ENCODE data around the gene GLRX.
"Not testable (repeated sequence)": the region's sequence is repeated elsewhere in the genome, so short reads cannot be mapped to it uniquely, and the experiment has no call there.

GLRX gene

GRCh38 chr5:95836971-95837370 lies 14.4 kb upstream of the GLRX start:
- H3K4me3 ChIP-seq = not testable (repeated sequence)
- H3K27ac ChIP-seq = peak overlapping the region in 16 of 21 experiments; percentile 14 to 95 (median 89)

GRCh38 chr5:95836544-95836943 lies 14.0 kb upstream of the GLRX start:
- Histone ChIP-seq H3K4me3 (peak overlapping the region in 1 of 7 experiments; percentile 62), H3K27ac (peak overlapping the region in 18 of 21 experiments; percentile 14 to 95 (median 90))

- Histone ChIP-seq H3K4me3 (peak overlapping the region; percentile 17 to 62 (median 47)), H3K27ac (peak overlapping the region in 20 of 21 experiments; percentile 58 to 95 (median 90))
Measured at GRCh38 chr5:95835682-95836385, 13.3 kb upstream of the GLRX start.

GRCh38 chr5:95832664-95833063 lies 10.1 kb upstream of the GLRX start:
- no peak overlapping the region for H3K4me3 ChIP-seq
- H3K27ac ChIP-seq = no peak overlapping the region

- no peak overlapping the region for H3K4me3 ChIP-seq
Measured at GRCh38 chr5:95830226-95830625, 7.7 kb upstream of the GLRX start.

GRCh38 chr5:95827892-95828246 lies 5.3 kb upstream of the GLRX start:
- no peak overlapping the region for H3K27ac ChIP-seq
- no peak overlapping the region for H3K4me3 ChIP-seq

More at GRCh38 chr5:95830226-95830625, 7.7 kb upstream of the GLRX start:
- no peak overlapping the region for H3K27ac ChIP-seq

- H3K4me3 ChIP-seq = no peak overlapping the region
- H3K27ac ChIP-seq = no peak overlapping the region
Measured at GRCh38 chr5:95826949-95827891, 4.7 kb upstream of the GLRX start.

- Histone ChIP-seq H3K4me3 (no peak overlapping the region), H3K27ac (peak overlapping the region in 3 of 21 experiments; percentile 8 to 57 (median 41))
Measured at GRCh38 chr5:95825495-95825894, 3.0 kb upstream of the GLRX start.

GRCh38 chr5:95824747-95825146 lies 2.2 kb upstream of the GLRX start:
- H3K4me3 ChIP-seq = no peak overlapping the region
- peak overlapping the region in 19 of 21 experiments; percentile 71 to 95 (median 86) for H3K27ac ChIP-seq

GRCh38 chr5:95823738-95824609 lies 1.4 kb upstream of the GLRX start:
- Histone ChIP-seq H3K27ac (peak overlapping the region in 20 of 21 experiments; percentile 71 to 95 (median 86)), H3K4me3 (peak overlapping the region in 6 of 7 experiments; percentile 5 to 78 (median 64))

- peak overlapping the region in 6 of 7 experiments; percentile 10 to 78 (median 66) for H3K4me3 ChIP-seq
- H3K27ac ChIP-seq = peak overlapping the region in 20 of 21 experiments; percentile 71 to 95 (median 86)
Measured at GRCh38 chr5:95823218-95823737, 752 bp upstream of the GLRX start.

GRCh38 chr5:95822043-95822541 lies 434 bp downstream of the GLRX start:
- Histone ChIP-seq H3K27ac (peak overlapping the region in 20 of 21 experiments; percentile 71 to 95 (median 86)), H3K4me3 (peak overlapping the region; percentile 58 to 78 (median 65))

- Histone ChIP-seq H3K4me3 (peak overlapping the region; percentile 58 to 78 (median 65)), H3K27ac (peak overlapping the region in 20 of 21 experiments; percentile 71 to 95 (median 86))
Measured at GRCh38 chr5:95821110-95822021, 1.2 kb downstream of the GLRX start.

GRCh38 chr5:95818181-95819147 lies 4.1 kb downstream of the GLRX start:
- H3K4me3 ChIP-seq = peak overlapping the region in 3 of 7 experiments; percentile 7 to 29 (median 24)

GRCh38 chr5:95817430-95817829 lies 5.1 kb downstream of the GLRX start:
- peak overlapping the region in 2 of 7 experiments; percentile 24 to 29 for H3K4me3 ChIP-seq
- peak overlapping the region in 17 of 21 experiments; percentile 2 to 87 (median 51) for H3K27ac ChIP-seq

More at GRCh38 chr5:95818181-95819147, 4.1 kb downstream of the GLRX start:
- peak overlapping the region in 18 of 21 experiments; percentile 2 to 87 (median 50) for H3K27ac ChIP-seq

GRCh38 chr5:95816776-95817175 lies 5.8 kb downstream of the GLRX start:
- H3K4me3 ChIP-seq = no peak overlapping the region

More at GRCh38 chr5:95816776-95817175, 5.8 kb downstream of the GLRX start:
- peak overlapping the region in 6 of 21 experiments; percentile 35 to 87 (median 62) for H3K27ac ChIP-seq

All from skin epidermis (tissue), 12 donors.